Psoas muscle (tissue), 8 donors: ENCODE results near the gene VPS37C. TPM values are rescaled to one million over a fixed set of nuclear protein-coding genes. Genes with fewer than 3 reads are reported as not detected.

Experiments
- ATAC-seq, 4 donors: fragments of 200-7000 bp; cut with Tn5 transposase; one replicate each; pipeline ENCODE4 v1.9.1; 2020; ENCODE audit warnings: moderate library complexity in 3 of 4, mild to moderate bottlenecking in 2 of 4
- DNase-seq, 2 donors: peaks; one replicate each; pipeline ENCODE4 v3.0.0-alpha.2; 2020
- H3K27ac ChIP-seq: fragments of 200-600 bp; one replicate; pipeline ENCODE4 v1.8.0; 2022
- H3K27me3 ChIP-seq, 3 donors: fragments of 200-600 bp in 1 of 3; one replicate each; pipeline versions ENCODE4 v1.6.1 to v1.8.0; 2013 to 2022; ENCODE audit warnings: low read length in 2 of 3, mild to moderate bottlenecking in 2 of 3, moderate library complexity in 1 of 3; ENCODE audit not compliant: insufficient read depth in 3 of 3
- H3K36me3 ChIP-seq, 2 donors: fragments of 200-600 bp in 1 of 2; one replicate each; pipeline versions ENCODE4 v1.6.1 to v1.8.0; 2013 to 2022; ENCODE audit warnings: low read depth in 1 of 2, mild to moderate bottlenecking in 1 of 2, moderate library complexity in 1 of 2; ENCODE audit not compliant: insufficient read depth in 1 of 2
- H3K4me1 ChIP-seq: fragments of 200-600 bp; one replicate; pipeline ENCODE4 v1.8.0; 2022
- H3K4me3 ChIP-seq: fragments of 200-600 bp; one replicate; pipeline ENCODE4 v1.8.0; 2022; ENCODE audit warnings: mild to moderate bottlenecking
- H3K9me3 ChIP-seq: fragments of 200-600 bp; one replicate; pipeline ENCODE4 v1.8.0; 2022
- CTCF ChIP-seq: fragments of 200-600 bp; IDR thresholded peaks from one replicate; pipeline ENCODE4 v1.8.0; 2022; ENCODE audit warnings: antibody characterized with exemption
- WGBS, 3 donors: extraction: QIAGEN DNeasy Blood & Tissue Kit; methylation state at CpG; one replicate each; pipeline versions ENCODE4 v1.1.6 to v1.1.7; 2013; 5-methylcytosine and 5-hydroxymethylcytosine counted together
- intact Hi-C, 2 donors: fragments of 100-400 bp; cut with DNase I; formaldehyde crosslinking; loops; one replicate each; pipeline versions ENCODE4 v1.11.0 to v1.14.2; 2022
- polyA plus RNA-seq, 3 donors: library from polyadenylated mRNA; stranded (reverse); fragments of 200-250 nt; gene quantifications; one replicate each; pipeline ENCODE4 v1.2.3, GENCODE V29; 2013
- total RNA-seq, 4 donors: library from RNA; stranded (reverse); fragmentation: NEBNext Ultra II Directional in 2 of 4; extraction: Animal tissue kit (Norgen Biotek cat#: 25700) in 2 of 4; gene quantifications; one replicate each; pipeline versions ENCODE4 v1.2.1 to v1.2.4, GENCODE V29; 2021 to 2023
- donor health status: healthy with polysubstance abuse.
- donor health status: DM: no; HTN: no; CAD: no; lungs with moderate emphysema.
- donor health status: Bipolar disorder and iron deficiency.
- donor health status: healthy.
- donor health status: DM: yes; HTN: yes; CAD: no.
- donor health status: DM: no; HTN: no; CAD: no.
- donor health status: DM: no; HTN: no; CAD: no.
- donor health status: DM: yes; HTN: yes; CAD: no.

Gene VPS37C
- total and polyA plus RNA-seq, 7 donors = 16.9 to 39.8 (median 25.6) TPM

DNA sequence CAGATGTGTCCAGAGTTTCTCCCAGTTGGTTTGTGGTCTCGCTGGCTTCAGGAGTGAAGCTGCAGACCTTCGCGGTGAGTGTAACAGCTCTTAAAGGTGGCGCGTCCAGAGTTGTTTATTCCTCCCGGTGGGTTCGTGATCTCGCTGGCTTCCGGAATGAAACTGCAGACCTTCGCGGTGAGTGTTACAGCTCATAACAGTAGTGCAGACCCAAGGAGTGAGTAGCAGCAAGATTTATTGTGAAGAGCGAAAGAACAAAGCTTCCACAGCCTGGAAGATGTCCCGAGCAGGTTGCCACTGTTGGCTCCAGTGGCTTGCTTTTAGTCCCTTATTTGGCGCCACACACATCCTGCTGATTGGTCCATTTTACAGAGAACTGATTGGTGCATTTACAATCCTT lies 40.2 kb upstream of the VPS37C start:
- 72 to 77% (median 76%) methylated on average over 14 of the region's 14 CpGs for WGBS, 3 donors
- no peak for DNase-seq
- no peak for ATAC-seq
- no peak for TF ChIP-seq CTCF
- Histone ChIP-seq H3K36me3 (no peaks in the 10 kb centered on the region), H3K9me3 (no peaks in the 10 kb centered on the region), H3K4me3 (no peak overlapping the region), H3K4me1 (no peaks in the 10 kb centered on the region), H3K27ac (no peak overlapping the region), H3K27me3 (peaks cover 0 to 12% (median 0%) of the 10 kb centered on the region in 3 donors)
- intact Hi-C loops = no loop called here

- no peaks in the 10 kb centered on the region for H3K36me3 ChIP-seq
- intact Hi-C loops = loop anchor here in 1 of 2 donors (10.0 kb wide), 1 partner anchor 56 kb away; no protein-coding TSS in a partner anchor
- no peak overlapping the region for H3K4me3 ChIP-seq
- H3K4me1 ChIP-seq = no peaks in the 10 kb centered on the region
- no peak overlapping the region for H3K27ac ChIP-seq
- 85 to 89% (median 88%) methylated on average over 4 of the region's 4 CpGs for WGBS, 3 donors
- no peak for TF ChIP-seq CTCF
- peaks cover 0 to 22% (median 0%) of the 10 kb centered on the region in 3 donors for H3K27me3 ChIP-seq
- no peak for DNase-seq
- ATAC-seq = no peak
- no peaks in the 10 kb centered on the region for H3K9me3 ChIP-seq
Observed at GRCh38 chr11:61198948-61199523, 37.8 kb upstream of the VPS37C start.

DNA sequence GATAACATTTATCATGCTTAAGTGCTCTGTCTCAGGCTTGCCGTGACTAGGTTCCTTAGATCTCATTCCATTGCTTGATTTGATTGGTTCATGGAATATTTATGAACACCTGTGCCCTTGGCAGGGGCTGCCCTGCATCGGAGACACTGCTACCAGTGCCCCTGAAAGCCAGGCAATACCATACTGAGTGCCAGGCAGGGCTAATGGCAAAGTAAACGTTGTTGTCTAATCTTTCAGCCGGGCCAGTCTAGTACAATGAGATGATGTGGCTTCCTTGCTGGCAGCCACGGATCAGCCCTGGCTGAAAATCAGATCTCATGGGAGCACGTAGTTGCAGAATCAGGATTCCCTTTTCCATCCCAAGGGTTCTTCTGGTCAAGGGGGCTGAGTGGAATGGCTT lies 37.1 kb upstream of the VPS37C start:
- ATAC-seq = no peak
- 39 to 48% (median 40%) methylated on average over 6 of the region's 6 CpGs for WGBS, 3 donors

GRCh38 chr11:61195719-61196118 lies 34.5 kb upstream of the VPS37C start:
- Histone ChIP-seq H3K4me3 (no peak overlapping the region), H3K9me3 (no peaks in the 10 kb centered on the region), H3K27ac (no peak overlapping the region), H3K27me3 (peaks cover 0 to 25% (median 0%) of the 10 kb centered on the region in 3 donors), H3K4me1 (no peaks in the 10 kb centered on the region), H3K36me3 (no peaks in the 10 kb centered on the region)
- no peak for TF ChIP-seq CTCF
- no peak for ATAC-seq
- intact Hi-C loops = loop anchor here in 1 of 2 donors (10.0 kb wide), 1 partner anchor 59 kb away; no protein-coding TSS in a partner anchor
- WGBS, 3 donors = 64 to 73% (median 71%) methylated on average over 7 of the region's 7 CpGs
- no peak for DNase-seq

More for the DNA sequence above, 37.1 kb upstream of the VPS37C start:
- H3K36me3 ChIP-seq = no peaks in the 10 kb centered on the region
- H3K27ac ChIP-seq = no peak overlapping the region
- DNase-seq = no peak
- H3K4me1 ChIP-seq = no peaks in the 10 kb centered on the region
- no peak overlapping the region for H3K4me3 ChIP-seq
- no peak for TF ChIP-seq CTCF
- intact Hi-C loops = loop anchor here in 1 of 2 donors (10.0 kb wide), 1 partner anchor 56 kb away; no protein-coding TSS in a partner anchor
- no peaks in the 10 kb centered on the region for H3K9me3 ChIP-seq
- H3K27me3 ChIP-seq = peaks cover 0 to 22% (median 0%) of the 10 kb centered on the region in 3 donors
